ENCODE measurements around the gene FBXW4.
"Not testable (repeated sequence)": the region's sequence is repeated elsewhere in the genome, so short reads cannot be mapped to it uniquely, and the experiment has no call there.

Gene FBXW4

GRCh38 chr10:101602761-101603398, 92.1 kb downstream of the FBXW4 start:
- ChIA-PET CTCF (interaction anchor here (0.6 to 5.3 kb wide), 28 partner anchors 8 to 407 kb away, joined by 3 to 41 read pairs (median 5); partner anchors contain the start of genes DPCD, NPM3, OGA and POLL), POLR2A (interaction anchor here (0.7 to 1.3 kb wide), 5 partner anchors 10 to 181 kb away, joined by 3 to 9 read pairs (median 4); partner anchors contain the start of gene NPM3)
- TF ChIP-seq LEF1 (IDR thresholded peaks at IDR 0.05; ENCODE audit: borderline replicate concordance) (no peak; the same call in 1 of the 2 replicates), TARDBP (IDR thresholded peaks at IDR 0.05) (no peak), NFRKB (IDR thresholded peaks at IDR 0.05) (no peak), SUZ12 (IDR thresholded peaks at IDR 0.05) (no peak), SP1 (IDR thresholded peaks at IDR 0.05) (no peak), ZNF384 (IDR thresholded peaks at IDR 0.05) (no peak)
- DNase-seq (ENCODE audit: extremely low spot score): peak; percentile 94

GRCh38 chr10:101601541-101601940, 93.4 kb downstream of the FBXW4 start:
- no peak for DNase-seq (ENCODE audit: extremely low spot score)
- no peak for TF ChIP-seq ZNF384 (IDR thresholded peaks at IDR 0.05)
- TF ChIP-seq L3MBTL2 (conservative IDR thresholded peaks at IDR 0.05): no peak
- no peak for TF ChIP-seq FOXA1 (IDR thresholded peaks at IDR 0.05)
- TF ChIP-seq FOXM1 (IDR thresholded peaks at IDR 0.05; ENCODE audit: borderline replicate concordance): no peak
- no peak for TF ChIP-seq BHLHE40 (IDR thresholded peaks at IDR 0.05; ENCODE audit: borderline replicate concordance)
- no peak for TF ChIP-seq NFRKB (IDR thresholded peaks at IDR 0.05)
- no peak for TF ChIP-seq LEF1 (IDR thresholded peaks at IDR 0.05; ENCODE audit: borderline replicate concordance)
- no peak for TF ChIP-seq TARDBP (IDR thresholded peaks at IDR 0.05)
- ChIA-PET CTCF (interaction anchor here (1.2 to 5.3 kb wide), 5 partner anchors 9 to 239 kb away, joined by 4 to 41 read pairs (median 10); partner anchors contain the start of gene NPM3), POLR2A (interaction anchor here (1.3 kb wide), 1 partner anchor 12 kb away, joined by 3 read pairs; no protein-coding TSS in a partner anchor)

DNA sequence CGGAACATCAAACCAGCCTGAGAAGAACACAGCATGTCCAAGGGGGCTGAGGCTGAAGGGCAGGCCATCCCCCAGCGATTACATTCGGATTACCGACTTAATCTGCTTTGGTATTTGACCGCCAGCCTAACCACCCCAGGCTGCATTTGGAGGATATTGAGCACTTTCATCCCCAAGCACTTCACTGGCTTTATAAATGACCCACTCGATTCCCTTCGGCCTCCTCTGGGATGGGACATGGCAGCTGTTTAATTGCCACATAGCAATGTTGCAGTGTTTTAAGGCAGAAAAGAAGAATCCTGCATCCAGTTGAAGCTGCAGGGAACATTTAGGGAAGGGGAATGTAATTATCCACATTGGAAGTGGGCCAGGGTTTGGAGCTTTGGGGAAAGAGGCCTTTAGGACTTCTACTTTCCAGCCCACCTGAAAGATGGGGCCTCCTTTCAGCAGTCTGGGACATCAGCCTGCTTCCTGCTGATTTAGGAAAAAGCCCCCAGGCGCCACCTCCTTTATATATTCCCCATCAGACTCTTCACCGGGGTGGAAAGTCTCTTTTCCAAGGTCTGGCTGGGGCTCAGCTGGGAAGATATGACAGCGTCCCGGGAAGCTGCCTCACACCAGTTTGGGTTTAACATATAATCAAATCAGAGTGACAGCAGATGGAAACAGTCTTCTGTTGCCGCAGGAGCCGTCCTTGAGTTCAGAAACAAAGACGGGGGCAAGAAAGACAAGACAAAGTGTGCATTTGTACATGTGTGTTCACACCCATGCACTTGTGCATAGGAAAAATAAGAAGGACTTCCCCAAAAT, 97.7 kb downstream of the FBXW4 start:
- TF ChIP-seq BHLHE40 (IDR thresholded peaks at IDR 0.05; ENCODE audit: borderline replicate concordance) (no peak), ZNF384 (IDR thresholded peaks at IDR 0.05) (no peak), LEF1 (IDR thresholded peaks at IDR 0.05; ENCODE audit: borderline replicate concordance) (no peak), ELF4 (IDR thresholded peaks at IDR 0.05) (no peak), SUZ12 (IDR thresholded peaks at IDR 0.05) (no peak)
- POLR2A ChIA-PET: no interaction called here

GRCh38 chr10:101595591-101596433, 99.2 kb downstream of the FBXW4 start:
- ChIA-PET CTCF (interaction anchor here (0.6 to 1.3 kb wide), 5 partner anchors 20 to 434 kb away, joined by 3 to 8 read pairs (median 3); no protein-coding TSS in a partner anchor), POLR2A (no interaction called here)
- TF ChIP-seq L3MBTL2 (conservative IDR thresholded peaks at IDR 0.05) (peak; percentile 35; the same call in 1 of the 2 replicates), HDGF (IDR thresholded peaks at IDR 0.05; ENCODE audit: borderline replicate concordance) (no peak), CTBP1 (IDR thresholded peaks at IDR 0.05; ENCODE audit: borderline replicate concordance) (no peak), SP1 (IDR thresholded peaks at IDR 0.05) (no peak), FOXK2 (IDR thresholded peaks at IDR 0.05) (no peak), LEF1 (IDR thresholded peaks at IDR 0.05; ENCODE audit: borderline replicate concordance) (no peak), FOXA1 (IDR thresholded peaks at IDR 0.05) (no peak)
- TF ChIP-seq, protein P1, sequence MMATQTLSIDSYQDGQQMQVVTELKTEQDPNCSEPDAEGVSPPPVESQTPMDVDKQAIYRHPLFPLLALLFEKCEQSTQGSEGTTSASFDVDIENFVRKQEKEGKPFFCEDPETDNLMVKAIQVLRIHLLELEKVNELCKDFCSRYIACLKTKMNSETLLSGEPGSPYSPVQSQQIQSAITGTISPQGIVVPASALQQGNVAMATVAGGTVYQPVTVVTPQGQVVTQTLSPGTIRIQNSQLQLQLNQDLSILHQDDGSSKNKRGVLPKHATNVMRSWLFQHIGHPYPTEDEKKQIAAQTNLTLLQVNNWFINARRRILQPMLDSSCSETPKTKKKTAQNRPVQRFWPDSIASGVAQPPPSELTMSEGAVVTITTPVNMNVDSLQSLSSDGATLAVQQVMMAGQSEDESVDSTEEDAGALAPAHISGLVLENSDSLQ (IDR thresholded peaks at IDR 0.05): peak; percentile 81
- DNase-seq (ENCODE audit: extremely low spot score): peak; percentile 56

More for the DNA sequence above, 97.7 kb downstream of the FBXW4 start:
- DNase-seq (ENCODE audit: extremely low spot score): no peak
- CTCF ChIA-PET: interaction anchor here (0.9 to 1.2 kb wide), 3 partner anchors 28 to 383 kb away, joined by 3 to 8 read pairs (median 3); no protein-coding TSS in a partner anchor

GRCh38 chr10:101593331-101593730, 101.6 kb downstream of the FBXW4 start:
- CTCF ChIA-PET; DNase-seq (ENCODE audit: extremely low spot score); POLR2A ChIA-PET: not testable (repeated sequence)

- ChIA-PET CTCF (interaction anchor here (0.6 to 1.0 kb wide), 2 partner anchors 14 to 297 kb away, joined by 3 read pairs; no protein-coding TSS in a partner anchor), POLR2A (no interaction called here)
- TF ChIP-seq ELF4 (IDR thresholded peaks at IDR 0.05) (no peak), TARDBP (IDR thresholded peaks at IDR 0.05) (no peak), HDGF (IDR thresholded peaks at IDR 0.05; ENCODE audit: borderline replicate concordance) (no peak), SUZ12 (IDR thresholded peaks at IDR 0.05) (no peak), LEF1 (IDR thresholded peaks at IDR 0.05; ENCODE audit: borderline replicate concordance) (no peak), FOXA1 (IDR thresholded peaks at IDR 0.05) (no peak), FOXK2 (IDR thresholded peaks at IDR 0.05) (no peak), ARNT (IDR thresholded peaks at IDR 0.05) (no peak), CTBP1 (IDR thresholded peaks at IDR 0.05; ENCODE audit: borderline replicate concordance) (no peak)
- TF ChIP-seq, protein P1 (IDR thresholded peaks at IDR 0.05): no peak
- DNase-seq (ENCODE audit: extremely low spot score): peak; percentile 56
These were observed 106.1 kb downstream of the FBXW4 start for GRCh38 chr10:101588879-101589278.

Measured in HEK293T (cell line).